ENCODE measurements around the gene LYRM4.

- TF ChIP-seq REST (IDR thresholded peaks at IDR 0.05; ENCODE audit: unreplicated experiment): no peak
- no peak for TF ChIP-seq CTCF (conservative IDR thresholded peaks at IDR 0.05; ENCODE audit: low read depth in 2 of 2)
- TF ChIP-seq EZH2 (IDR thresholded peaks at IDR 0.05; ENCODE audit: low read depth, unreplicated experiment): no peak
- TF ChIP-seq POLR2AphosphoS5 (IDR thresholded peaks at IDR 0.05; ENCODE audit: low read depth): no peak
- no peak for TF ChIP-seq JUNB (IDR thresholded peaks at IDR 0.05; ENCODE audit: unreplicated experiment)
- no peak for TF ChIP-seq EZH2phosphoT487 (IDR thresholded peaks at IDR 0.05; ENCODE audit: unreplicated experiment)
- no peak for TF ChIP-seq ETS1 (IDR thresholded peaks at IDR 0.05)
- no peak for TF ChIP-seq ZNF114 (CRISPR knock-in tag; IDR thresholded peaks at IDR 0.05)
- TF ChIP-seq CREB1 (CRISPR knock-in tag; IDR thresholded peaks at IDR 0.05; ENCODE audit: low read depth): no peak
- TF ChIP-seq NANOG (IDR thresholded peaks at IDR 0.05; ENCODE audit: borderline replicate concordance): no peak
- TF ChIP-seq ZNF331 (CRISPR knock-in tag; IDR thresholded peaks at IDR 0.05; ENCODE audit: low read depth): no peak
Measured at GRCh38 chr6:5080574-5080973, 180.2 kb downstream of the LYRM4 start.
